Placental pericyte (primary cell): ENCODE data around the gene ATP4A. TPM values are rescaled to one million over a fixed set of nuclear protein-coding genes. Genes with fewer than 3 reads are reported as not detected.

Experiments used
- total RNA-seq: library from RNA; depleted of rRNA; stranded (reverse); fragments of >200 nt; gene quantifications from 2 replicates; pipeline ENCODE4 v1.2.3, GENCODE V29; 2012

ATP4A gene
- not detected in 2 replicates for total RNA-seq

DNA sequence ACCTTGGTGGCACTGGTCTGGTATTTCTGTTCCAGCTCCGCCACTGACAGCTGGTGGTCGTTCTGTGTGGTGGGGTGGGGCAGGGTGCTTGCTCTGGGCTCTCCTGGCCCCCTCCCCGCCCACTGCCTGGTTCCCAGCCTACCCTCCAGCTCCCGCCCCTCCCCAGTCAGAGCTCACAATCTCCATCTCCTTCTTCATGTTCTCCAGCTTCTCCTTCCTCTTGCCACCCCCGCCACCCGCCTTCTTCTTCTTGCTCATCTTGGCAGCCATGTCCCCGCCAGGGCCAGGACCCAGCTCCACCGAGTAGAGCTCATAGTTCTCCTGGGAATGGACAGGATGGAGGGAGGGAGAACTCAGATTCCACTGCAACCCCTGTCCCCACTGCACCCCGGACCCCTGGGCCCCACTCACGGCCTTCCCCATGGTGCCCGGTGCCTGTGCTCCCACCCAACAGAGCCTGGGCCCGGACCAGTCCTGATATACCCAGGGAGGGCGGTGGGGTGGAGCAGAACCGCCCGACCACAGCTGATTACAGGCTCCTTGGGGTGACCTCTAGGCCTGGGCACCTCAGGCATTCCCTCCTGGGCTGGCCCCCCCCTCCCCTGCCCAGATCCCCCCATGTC is at the start of gene ATP4A:
Gene ATP4A, minus strand, starts transcription at position 452 of the 623 bp plus-strand sequence. Its CDS starts 29 bp downstream, at position 423.

DNA sequence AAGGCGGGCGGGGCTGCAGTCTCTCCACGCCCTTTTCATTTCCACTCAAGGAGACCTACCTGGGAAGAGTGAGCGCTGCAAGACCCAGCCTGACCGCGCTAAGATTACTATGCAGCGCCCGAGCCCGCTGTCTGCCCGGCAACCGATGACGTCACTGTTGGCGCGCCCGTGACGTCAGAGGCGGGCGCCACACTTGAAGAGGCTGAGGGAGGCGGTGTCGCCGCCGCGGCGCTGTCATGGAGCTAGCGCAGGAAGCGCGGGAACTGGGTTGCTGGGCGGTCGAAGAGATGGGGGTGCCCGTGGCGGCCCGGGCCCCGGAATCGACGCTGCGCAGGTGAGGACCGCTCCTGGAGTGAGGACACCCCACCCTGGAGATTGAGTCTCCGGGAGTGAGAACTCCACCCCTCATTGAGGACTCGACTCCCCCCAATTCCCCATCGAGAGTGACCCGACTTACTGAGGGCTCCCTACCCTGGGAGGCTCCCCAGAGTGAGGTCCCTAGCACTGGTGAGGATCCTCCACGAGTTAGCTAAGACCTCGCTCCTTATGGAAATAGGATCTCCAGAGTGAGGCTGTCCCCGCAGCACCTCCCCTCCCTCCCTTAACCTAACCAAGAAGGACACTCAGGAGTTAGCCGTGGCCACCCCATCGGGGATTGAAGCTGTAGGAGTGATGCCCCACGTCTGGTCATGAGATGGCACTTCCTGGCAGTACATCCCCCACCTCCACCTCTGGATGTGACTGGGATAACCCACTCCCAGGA is 49.3 kb upstream of the ATP4A start, which contains the start of gene HAUS5:
Gene HAUS5, plus strand, starts transcription at position 177 of the 763 bp plus-strand sequence. Its CDS starts 60 bp downstream, at position 237.

DNA sequence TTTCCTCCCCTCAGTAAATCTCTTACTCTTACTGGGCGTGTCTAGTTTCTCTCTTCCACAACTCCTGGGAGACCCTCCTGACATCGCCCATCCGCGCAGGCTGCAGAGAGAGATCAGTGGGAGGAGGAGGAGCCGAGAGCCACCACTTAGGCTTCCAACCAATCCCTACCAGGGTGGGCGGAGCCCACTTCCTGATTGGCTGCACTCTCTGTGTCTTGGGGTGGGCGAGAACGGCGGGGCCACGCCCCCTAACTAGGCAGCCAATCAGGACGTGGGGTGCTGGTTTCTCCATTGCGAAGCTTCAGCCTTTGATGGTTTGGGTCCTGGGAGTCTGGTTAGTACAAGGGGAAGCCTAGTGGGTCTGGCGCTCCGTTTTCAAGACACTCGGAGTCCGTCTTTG is 22.4 kb upstream of the ATP4A start, which contains the start of gene PMIS2:
Gene PMIS2, plus strand, starts transcription at position 326 of the 400 bp plus-strand sequence. CDS start 87 bp downstream, outside the sequence.

DNA sequence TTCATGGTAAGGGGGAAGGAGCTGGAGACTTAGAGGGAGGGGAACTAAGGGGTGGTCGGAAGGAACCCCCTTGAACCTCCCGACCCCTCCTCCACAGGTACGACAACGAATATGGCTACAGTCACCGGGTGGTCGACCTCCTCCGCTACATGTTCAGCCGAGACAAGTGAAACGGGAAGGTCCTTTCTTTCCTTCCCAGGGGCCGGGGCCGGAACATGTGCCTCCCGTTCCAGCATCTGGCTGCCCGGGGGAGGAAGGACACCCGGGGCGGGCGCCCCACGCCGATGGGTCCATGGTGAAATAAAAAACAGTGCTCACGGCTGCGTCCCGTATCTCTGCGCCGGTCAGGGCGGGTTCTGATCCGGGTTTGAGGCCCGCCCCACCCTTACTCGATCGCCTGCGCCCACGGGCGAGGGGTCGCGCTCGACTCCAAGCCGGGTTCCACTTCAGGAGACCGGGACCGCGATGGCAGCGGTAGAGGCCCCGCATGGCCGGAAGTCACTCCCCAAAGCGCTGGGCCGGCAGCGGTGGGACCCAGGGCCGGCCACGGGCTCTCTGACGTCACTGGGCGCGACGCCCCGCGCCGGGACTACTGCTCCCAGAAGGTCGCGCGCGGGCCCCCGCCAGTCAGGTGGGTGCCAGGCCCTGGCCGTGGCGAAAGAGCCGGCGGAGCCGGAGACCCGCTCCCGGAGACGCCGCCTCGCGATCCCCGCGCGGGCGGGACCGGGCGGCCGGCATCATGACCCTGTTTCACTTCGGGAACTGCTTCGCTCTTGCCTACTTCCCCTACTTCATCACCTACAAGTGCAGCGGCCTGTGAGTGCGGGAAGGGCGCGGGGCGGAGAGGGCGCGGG is 18.2 kb downstream of the ATP4A start, which contains the start of gene TMEM147:
Gene TMEM147, plus strand, starts transcription at position 626 of the 854 bp plus-strand sequence. Its CDS starts 114 bp downstream, at position 740.

DNA sequence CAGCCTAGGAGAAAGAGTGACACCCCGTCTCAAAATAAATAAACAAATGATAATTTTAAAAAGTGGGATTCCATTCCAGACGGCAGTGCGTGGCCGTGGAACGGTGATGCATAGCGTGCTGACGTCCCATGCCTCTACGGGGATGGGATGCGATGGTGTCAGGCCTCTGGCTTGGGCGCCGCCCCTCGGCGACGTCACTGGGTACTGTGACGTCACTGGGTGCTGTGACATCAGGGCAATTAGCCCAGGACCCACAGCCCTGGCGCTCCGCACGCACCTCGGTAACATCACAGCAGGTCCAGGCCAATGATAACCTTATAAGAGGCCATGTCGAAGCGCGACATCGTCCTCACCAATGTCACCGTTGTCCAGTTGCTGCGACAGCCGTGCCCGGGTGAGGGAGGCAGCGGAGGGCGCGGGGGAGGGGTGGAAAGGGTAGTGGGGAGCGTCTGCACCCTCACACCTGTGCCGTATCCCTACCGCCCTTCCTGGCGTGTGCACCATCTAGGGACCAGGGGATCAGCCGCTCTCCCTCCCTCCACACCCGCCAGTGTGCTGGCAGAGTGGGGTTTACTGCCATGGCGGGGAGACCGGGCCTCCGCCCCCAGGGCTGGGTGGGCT is 30.1 kb downstream of the ATP4A start, which contains the start of gene GAPDHS:
Gene GAPDHS, plus strand, starts transcription at position 256 of the 621 bp plus-strand sequence. Its CDS starts 72 bp downstream, at position 328.

DNA sequence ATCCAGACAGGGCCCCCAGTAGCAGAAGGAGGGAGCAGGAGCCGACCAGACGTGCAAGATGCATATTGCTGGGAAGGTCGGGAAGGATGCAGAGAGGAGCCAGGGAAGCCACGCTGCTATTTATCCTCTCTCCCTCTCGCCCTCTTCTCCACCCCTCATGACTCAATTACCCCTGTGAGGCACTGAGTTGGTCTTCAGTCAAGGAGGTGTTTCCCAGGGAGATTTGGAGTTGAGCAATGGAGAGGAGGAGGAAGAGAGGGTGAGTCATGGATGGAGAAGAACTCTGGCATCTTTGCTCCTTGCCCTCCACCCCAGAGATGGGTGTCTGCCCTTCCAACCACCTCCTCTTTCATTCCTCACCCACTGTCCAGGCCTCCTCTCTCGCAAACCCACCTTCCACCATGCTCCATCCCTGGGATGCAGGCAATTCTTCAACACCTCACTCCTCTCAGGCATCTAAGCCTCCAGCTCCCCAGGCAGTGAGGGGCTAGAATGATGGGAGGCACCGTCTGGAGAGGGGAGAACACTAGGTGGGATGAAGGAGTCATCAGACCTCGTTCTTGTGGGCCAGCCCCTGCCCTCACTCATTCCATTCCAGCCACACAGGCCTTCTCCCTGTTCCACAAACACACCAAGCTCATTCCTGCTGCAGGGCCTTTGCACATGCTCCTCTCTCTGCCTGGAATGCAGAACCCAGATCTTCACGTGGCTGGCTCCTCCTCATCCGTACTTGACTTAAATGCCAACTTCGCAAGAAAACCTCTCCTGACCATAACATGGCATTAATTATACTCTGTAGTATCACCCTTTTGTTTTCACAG is 35.0 kb downstream of the ATP4A start, which contains the start of gene SBSN:
Gene SBSN, minus strand, starts transcription at position 94 of the 821 bp plus-strand sequence. Its CDS starts 30 bp downstream, at position 64.

DNA sequence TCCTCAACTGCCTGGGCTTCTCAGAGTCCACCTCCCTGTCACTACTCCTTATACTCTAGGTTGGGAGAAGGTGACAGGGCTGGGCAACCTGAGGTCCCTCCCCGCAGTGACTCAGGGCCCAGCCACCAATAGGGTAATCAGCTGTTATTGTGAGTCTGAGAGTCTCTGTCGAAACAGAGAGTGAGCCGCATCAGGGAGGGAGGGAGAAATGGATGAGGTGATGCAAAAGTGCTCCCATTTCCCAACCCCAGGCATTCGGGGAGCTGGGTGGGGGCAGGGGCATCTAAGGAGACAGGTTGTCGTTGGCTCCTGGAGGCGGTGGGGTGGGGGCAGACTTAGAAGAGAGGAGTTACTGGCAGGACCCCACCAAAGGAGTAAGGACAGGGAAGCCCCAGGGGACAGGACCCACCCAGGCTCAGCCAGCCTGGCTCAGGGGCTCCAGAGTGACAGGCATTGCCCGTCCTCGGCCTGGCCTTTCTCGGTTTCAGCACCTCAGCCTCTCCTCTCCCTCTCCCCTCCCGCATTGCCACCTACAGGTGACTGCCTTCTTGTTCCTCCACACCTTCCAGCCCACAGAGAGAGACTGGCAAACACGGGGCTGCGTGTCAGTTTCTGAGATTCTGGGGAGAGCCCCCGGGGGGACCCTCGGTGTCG is 49.7 kb downstream of the ATP4A start, which contains the start of gene DMKN:
Gene DMKN, minus strand, starts transcription at position 22 of the 654 bp plus-strand sequence. CDS start 174 bp downstream, outside the sequence.

Other genes with a start within 250 kb of the ATP4A start
- gene CD22, start 234.5 kb downstream of the ATP4A start, total RNA-seq: 1.7 TPM in 1 of 2 replicates, not detected in the other
- gene FFAR1, start 215.8 kb downstream of the ATP4A start, total RNA-seq: not detected in 2 replicates
- gene FFAR3, start 205.2 kb downstream of the ATP4A start, total RNA-seq: not detected in 2 replicates
- not detected in 2 replicates for gene GPR42, start 192.6 kb downstream of the ATP4A start, total RNA-seq
- gene FFAR2, start 115.4 kb downstream of the ATP4A start, total RNA-seq: not detected in 2 replicates
- not detected in 2 replicates for gene KRTDAP, start 73.2 kb downstream of the ATP4A start, total RNA-seq
- gene DMKN, start 50.0 kb downstream of the ATP4A start, total RNA-seq: 0.14 and 0.22 TPM in 2 replicates
- gene SBSN, start 35.3 kb downstream of the ATP4A start, total RNA-seq: 0.14 TPM in 1 of 2 replicates, not detected in the other
- gene GAPDHS, start 30.2 kb downstream of the ATP4A start, total RNA-seq: not detected in 2 replicates
- gene TMEM147, start 18.0 kb downstream of the ATP4A start, total RNA-seq: 64.1 and 66.6 TPM in 2 replicates
- gene PMIS2, start 22.5 kb upstream of the ATP4A start, total RNA-seq: not detected in 2 replicates
- 2.2 and 14.2 TPM in 2 replicates for gene HAUS5, start 49.1 kb upstream of the ATP4A start, total RNA-seq
- 74.6 and 76.2 TPM in 2 replicates for gene RBM42, start 65.4 kb upstream of the ATP4A start, total RNA-seq
- gene ETV2, start 78.1 kb upstream of the ATP4A start, total RNA-seq: 0.29 TPM in 1 of 2 replicates, not detected in the other
- gene COX6B1, start 84.7 kb upstream of the ATP4A start, total RNA-seq: 212 and 274 TPM in 2 replicates
- not detected in 2 replicates for gene UPK1A, start 102.9 kb upstream of the ATP4A start, total RNA-seq
- gene ZBTB32, start 140.9 kb upstream of the ATP4A start, total RNA-seq: not detected in 2 replicates
- gene KMT2B, start 154.3 kb upstream of the ATP4A start, total RNA-seq: 10.0 and 14.7 TPM in 2 replicates
- gene IGFLR1, start 178.8 kb upstream of the ATP4A start, total RNA-seq: 0.66 and 1.9 TPM in 2 replicates
- gene U2AF1L4, start 181.8 kb upstream of the ATP4A start, total RNA-seq: 5.3 and 15.3 TPM in 2 replicates
- 10.9 and 12.0 TPM in 2 replicates for gene PSENEN, start 182.0 kb upstream of the ATP4A start, total RNA-seq
- gene LIN37, start 184.9 kb upstream of the ATP4A start, total RNA-seq: 17.9 and 29.1 TPM in 2 replicates
- gene HSPB6, start 193.4 kb upstream of the ATP4A start, total RNA-seq: 11.6 and 22.3 TPM in 2 replicates
- gene PROSER3, start 194.5 kb upstream of the ATP4A start, total RNA-seq: 10.9 and 17.6 TPM in 2 replicates
- gene ARHGAP33, start 211.9 kb upstream of the ATP4A start, total RNA-seq: 2.2 and 5.0 TPM in 2 replicates
- not detected in 2 replicates for gene PRODH2, start 249.2 kb upstream of the ATP4A start, total RNA-seq